Ovary (tissue), 9 donors: ENCODE measurements around the gene VPS16. TPM values are rescaled to one million over a fixed set of nuclear protein-coding genes. Genes with fewer than 3 reads are reported as not detected.

ENCODE experiments used
- DNase-seq, 5 donors: peaks; one replicate each; pipeline ENCODE4 v3.0.0-alpha.2; 2019 to 2020
- H3K27ac ChIP-seq, 2 donors: fragments of 200-600 bp; one replicate each; pipeline versions ENCODE4 v1.5.1 to v1.8.0; 2019 to 2022
- H3K27me3 ChIP-seq: fragments of 200-600 bp; one replicate; pipeline ENCODE4 v1.8.0; 2022
- H3K36me3 ChIP-seq: fragments of 200-600 bp; sonication (generic); one replicate; pipeline ENCODE4 v1.5.1; 2019
- H3K4me1 ChIP-seq: one replicate; pipeline ENCODE4 v1.8.1; 2013; ENCODE audit warnings: mild to moderate bottlenecking, moderate library complexity; ENCODE audit not compliant: insufficient read depth
- H3K4me3 ChIP-seq: fragments of 200-600 bp; sonication (generic); one replicate; pipeline ENCODE4 v1.5.1; 2017
- H3K9me3 ChIP-seq, 2 donors: fragments of 200-600 bp in 1 of 2; sonication (generic) in 1 of 2; one replicate each; pipeline versions ENCODE4 v1.5.1 to v1.8.1; 2013 to 2019; ENCODE audit warnings: mild to moderate bottlenecking in 1 of 2, moderate library complexity in 1 of 2
- CTCF ChIP-seq, 3 donors: fragments of 450-650 bp in 2 of 3; fragments of 200-600 bp in 1 of 3; IDR thresholded peaks; one replicate each; pipeline versions ENCODE4 v1.5.1 to v1.8.0; 2016 to 2022; ENCODE audit warnings: antibody characterized with exemption in 3 of 3, mild to moderate bottlenecking in 1 of 3
- EP300 ChIP-seq: sonication (generic); formaldehyde crosslinking; IDR thresholded peaks from one replicate; pipeline ENCODE4 v1.6.1; 2017; ENCODE audit warnings: antibody characterized with exemption
- POLR2A ChIP-seq: fragments of 450-650 bp; IDR thresholded peaks from one replicate; pipeline ENCODE4 v1.6.1; 2017; ENCODE audit warnings: antibody characterized with exemption, mild to moderate bottlenecking, moderate library complexity
- WGBS, 3 donors: extraction: QIAGEN DNeasy Blood & Tissue Kit in 1 of 3; methylation state at CpG; one replicate each; pipeline versions ENCODE4 v1.1.5 to v1.1.7; 2013 to 2017; 5-methylcytosine and 5-hydroxymethylcytosine counted together
- intact Hi-C, 4 donors: fragments of 100-400 bp; cut with DNase I; formaldehyde crosslinking; loops; one replicate each; pipeline versions ENCODE4 v1.11.0 to v1.15.1; 2022 to 2023
- polyA plus RNA-seq, 2 donors: library from polyadenylated mRNA; stranded (reverse); fragments of 200-250 nt in 1 of 2; fragments of 350-450 nt in 1 of 2; fragmentation: Illumina TruSeq in 1 of 2; extraction: RNeasy Lipid Tissue Mini Kit (QIAGEN cat#74804) in 1 of 2; gene quantifications; one replicate each; pipeline ENCODE4 v1.2.3, GENCODE V29; 2013 to 2014
- total RNA-seq, 7 donors: library from RNA; depleted of rRNA in 2 of 7; stranded (reverse); fragments of >200 nt in 2 of 7; fragmentation: NEBNext Ultra II Directional in 3 of 7; extraction: Animal tissue kit (Norgen Biotek cat#: 25700) in 3 of 7; gene quantifications; one replicate each; pipeline versions ENCODE4 v1.1.0 to v1.2.4, GENCODE V29; 2016 to 2023
- donor health status: DM: no; HTN: no; CAD: no; lungs with moderate emphysema.
- donor health status: DM: no; HTN: no; CAD: no.
- donor health status: Bipolar disorder and iron deficiency.
- donor health status: DM: yes; HTN: yes; CAD: no.
- donor health status: DM: no; HTN: no; CAD: no.
- donor health status: DM: yes; HTN: yes; CAD: no.

VPS16 gene
- total and polyA plus RNA-seq, 9 donors = 15.6 to 44.1 (median 31.0) TPM

- Histone ChIP-seq H3K36me3 (no peaks in the 10 kb centered on the region), H3K27me3 (no peaks in the 10 kb centered on the region), H3K9me3 (no peaks in the 10 kb centered on the region), H3K4me1 (peaks cover 27% of the 10 kb centered on the region), H3K4me3 (no peak overlapping the region), H3K27ac (peak overlapping the region; percentile 22 to 56)
- TF ChIP-seq CTCF (IDR thresholded peaks at IDR 0.05) = no peak
- no peak for TF ChIP-seq POLR2A
- TF ChIP-seq EP300 = no peak
- intact Hi-C loops = no loop called here
- DNase-seq = peak in 2 of 5 donors; percentile 52
- WGBS, 3 donors = 16 to 42% (median 25%) methylated on average over 43 to 68 of the region's 68 CpGs
Measured at GRCh38 chr20:2820896-2821869, 19.4 kb upstream of the VPS16 start.

GRCh38 chr20:2822073-2822472 lies 18.5 kb upstream of the VPS16 start:
- 10 to 21% (median 21%) methylated on average over 5 of the region's 5 CpGs for WGBS, 3 donors
- H3K36me3 ChIP-seq = no peaks in the 10 kb centered on the region
- intact Hi-C loops = no loop called here
- no peaks in the 10 kb centered on the region for H3K9me3 ChIP-seq
- TF ChIP-seq POLR2A (no peak), CTCF (IDR thresholded peaks at IDR 0.05) (no peak), EP300 (no peak)
- peaks cover 27% of the 10 kb centered on the region for H3K4me1 ChIP-seq
- peak in 2 of 5 donors; percentile 37 to 49 for DNase-seq
- no peak overlapping the region for H3K27ac ChIP-seq
- H3K27me3 ChIP-seq = no peaks in the 10 kb centered on the region
- no peak overlapping the region for H3K4me3 ChIP-seq

GRCh38 chr20:2825761-2826160 lies 14.8 kb upstream of the VPS16 start:
- WGBS, 3 donors = 91 to 96% (median 95%) methylated on average over 2 of the region's 2 CpGs
- intact Hi-C loops = no loop called here
- no peak overlapping the region for H3K4me3 ChIP-seq
- no peak for DNase-seq
- no peaks in the 10 kb centered on the region for H3K9me3 ChIP-seq
- H3K36me3 ChIP-seq = no peaks in the 10 kb centered on the region
- TF ChIP-seq CTCF (IDR thresholded peaks at IDR 0.05) (no peak), EP300 (no peak), POLR2A (no peak)
- no peak overlapping the region for H3K27ac ChIP-seq
- H3K27me3 ChIP-seq = no peaks in the 10 kb centered on the region
- peaks cover 6% of the 10 kb centered on the region for H3K4me1 ChIP-seq

- Histone ChIP-seq H3K9me3 (no peaks in the 10 kb centered on the region), H3K4me3 (no peak overlapping the region), H3K36me3 (no peaks in the 10 kb centered on the region), H3K27me3 (no peaks in the 10 kb centered on the region), H3K4me1 (peaks cover 2% of the 10 kb centered on the region), H3K27ac (no peak overlapping the region)
- WGBS, 3 donors = 82 to 87% (median 86%) methylated on average over 4 of the region's 4 CpGs
- no peak for TF ChIP-seq CTCF (IDR thresholded peaks at IDR 0.05)
- no peak for TF ChIP-seq POLR2A
- no peak for TF ChIP-seq EP300
- no peak for DNase-seq
- intact Hi-C loops = no loop called here
Measured at GRCh38 chr20:2826655-2827054, 13.9 kb upstream of the VPS16 start.
